GM12878 (cell line): ENCODE data around the gene ATP13A5. TPM values are rescaled to one million over a fixed set of nuclear protein-coding genes. Genes with fewer than 3 reads are reported as not detected.

Source experiments
- ATAC-seq: fragments of 200-7000 bp; cut with Tn5 transposase; 3 replicates; pipeline ENCODE4 v1.9.1; 2020; ENCODE audit warnings: mild to moderate bottlenecking, moderate library complexity
- BruUV-seq: library from RNA; stranded (reverse); fragments of 400-500 nt; replicated peaks from 2 replicates; lab custom pipeline; 2021; lab: Mats Ljungman, UMichigan
- CTCF ChIA-PET: fragments of 300-600 bp; sonication (Branson Sonifier 250); formaldehyde crosslinking; extraction: SDS; loops from one replicate; lab custom pipeline; 2021; ENCODE audit warnings: inconsistent platforms; lab: Yijun Ruan, JAX
- POLR2A ChIA-PET: fragments of 350-600 bp; formaldehyde crosslinking; extraction: SDS; loops from one replicate; lab custom pipeline; 2021; ENCODE audit warnings: inconsistent platforms; lab: Charles Lee
- RAD21 ChIA-PET: fragments of 300-600 bp; sonication (Branson Sonifier 250); formaldehyde crosslinking; loops from one replicate; lab custom pipeline; 2023; ENCODE audit warnings: antibody characterized with exemption; ENCODE audit not compliant: unreplicated experiment; lab: Charles Lee
- SMC1A ChIA-PET: fragments of 300-600 bp; sonication (Branson Sonifier 250); formaldehyde crosslinking; loops from one replicate; lab custom pipeline; 2023; ENCODE audit not compliant: unreplicated experiment, uncharacterized antibody; lab: Charles Lee
- DNase-seq: peaks from one replicate; pipeline ENCODE4 v3.0.0-alpha.2; 2011; ENCODE audit warnings: low read depth, low spot score
- FAIRE-seq: peaks from 3 replicates; lab custom pipeline; 2011; peaks lifted over from hg19 to GRCh38; lab: Jason Lieb, UNC
- H2AFZ ChIP-seq: 2 replicates; pipeline ENCODE4 v1.6.0; 2011; ENCODE audit warnings: low read depth, low read length, control low read depth; ENCODE audit not compliant: control insufficient read depth
- H3K27ac ChIP-seq: 2 replicates; pipeline ENCODE4 v1.5.1; 2011; ENCODE audit warnings: control low read depth; ENCODE audit not compliant: control insufficient read depth, insufficient read depth
- H3K27me3 ChIP-seq, 2 experiments: replicated peaks in 1 of 2; 2 replicates each; pipeline versions ENCODE4 v1.6.0 to v1.6.1; 2011; ENCODE audit warnings: low read length in 1 of 2; ENCODE audit not compliant: control insufficient read depth in 2 of 2, insufficient read depth in 2 of 2
- H3K36me3 ChIP-seq, 2 experiments: 2 replicates each; pipeline ENCODE4 v1.5.1; 2011; ENCODE audit warnings: low read length in 1 of 2; ENCODE audit not compliant: control insufficient read depth in 2 of 2, insufficient read depth in 2 of 2
- H3K4me1 ChIP-seq: 2 replicates; pipeline ENCODE4 v1.6.1; 2011; ENCODE audit warnings: mild to moderate bottlenecking, low read length, moderate library complexity, mixed read lengths; ENCODE audit not compliant: control insufficient read depth, insufficient read depth
- H3K4me2 ChIP-seq: 2 replicates; pipeline ENCODE4 v1.6.0; 2011; ENCODE audit warnings: control low read depth; ENCODE audit not compliant: control insufficient read depth, insufficient read depth
- H3K4me3 ChIP-seq: fragments of 200-600 bp; sonication (generic); 2 replicates; pipeline ENCODE4 v1.5.1; 2016
- H3K79me2 ChIP-seq: 2 replicates; pipeline ENCODE4 v1.6.0; 2011; ENCODE audit warnings: low read length; ENCODE audit not compliant: control insufficient read depth, insufficient read depth
- H3K9ac ChIP-seq: 2 replicates; pipeline ENCODE4 v1.8.0; 2011; ENCODE audit warnings: low read length, control low read depth, mixed read lengths; ENCODE audit not compliant: control insufficient read depth, insufficient read depth
- H3K9me3 ChIP-seq: replicated peaks from 3 replicates; pipeline ENCODE4 v1.5.1; 2011; ENCODE audit warnings: mild to moderate bottlenecking, low read length; ENCODE audit not compliant: control insufficient read depth, insufficient read depth
- H4K20me1 ChIP-seq: 2 replicates; pipeline ENCODE4 v1.6.0; 2011; ENCODE audit not compliant: control insufficient read depth, insufficient read depth
- BMI1 ChIP-seq: fragments of 450-650 bp; IDR thresholded peaks from 2 replicates; pipeline ENCODE4 v1.6.1; 2016; ENCODE audit warnings: mild to moderate bottlenecking, moderate library complexity, borderline replicate concordance
- CEBPZ ChIP-seq: fragments of 150-350 bp; IDR thresholded peaks from 2 replicates; pipeline ENCODE4 v1.6.1; 2016; ENCODE audit warnings: low read depth, low read length
- FOXM1 ChIP-seq: IDR thresholded peaks from 2 replicates; pipeline ENCODE4 v1.6.1; 2012; ENCODE audit warnings: low read depth, mild to moderate bottlenecking, inconsistent platforms, low read length, moderate library complexity
- GABPA ChIP-seq: IDR thresholded peaks from 2 replicates; pipeline ENCODE4 v1.6.1; 2014; ENCODE audit warnings: antibody characterized with exemption, low read depth, mild to moderate bottlenecking, inconsistent platforms
- MTA2 ChIP-seq: fragments of 450-650 bp; IDR thresholded peaks from 2 replicates; pipeline ENCODE4 v1.6.1; 2016; ENCODE audit warnings: low read depth, mild to moderate bottlenecking, moderate library complexity
- NBN ChIP-seq: fragments of 450-650 bp; IDR thresholded peaks from 2 replicates; pipeline ENCODE4 v1.6.1; 2016
- NFIC ChIP-seq: IDR thresholded peaks from 2 replicates; pipeline ENCODE4 v1.6.1; 2012; ENCODE audit warnings: low read depth, mild to moderate bottlenecking, inconsistent platforms, low read length, moderate library complexity
- NR2F1 ChIP-seq: fragments of 450-650 bp; conservative IDR thresholded peaks from 2 replicates; pipeline ENCODE4 v1.6.1; 2017; ENCODE audit warnings: mild to moderate bottlenecking
- PAX5 ChIP-seq: IDR thresholded peaks from 2 replicates; pipeline ENCODE4 v1.6.1; 2011; ENCODE audit warnings: low read depth, low read length, borderline replicate concordance
- RAD21 ChIP-seq: IDR thresholded peaks from 2 replicates; pipeline ENCODE4 v1.6.1; 2011; ENCODE audit warnings: mild to moderate bottlenecking, low read depth, low read length, moderate library complexity; ENCODE audit not compliant: insufficient read depth
- RAD51 ChIP-seq: fragments of 450-650 bp; IDR thresholded peaks from 2 replicates; pipeline ENCODE4 v1.6.1; 2016; ENCODE audit warnings: moderate library complexity, mild to moderate bottlenecking, inconsistent platforms
- TARDBP ChIP-seq: IDR thresholded peaks from 2 replicates; pipeline ENCODE4 v1.6.1; 2016; ENCODE audit warnings: borderline replicate concordance
- USF1 ChIP-seq: IDR thresholded peaks from 2 replicates; pipeline ENCODE4 v1.6.1; 2011; ENCODE audit warnings: borderline replicate concordance, low read depth, mild to moderate bottlenecking, moderate library complexity, mixed read lengths, low read length; ENCODE audit not compliant: insufficient read depth; ENCODE audit errors: extremely low read length
- ZBTB11 ChIP-seq: fragments of 450-650 bp; formaldehyde crosslinking; IDR thresholded peaks from 2 replicates; pipeline ENCODE4 v1.5.0; 2022; ENCODE audit warnings: mild to moderate bottlenecking, missing genetic modification characterization
- WGBS: methylation state at CpG from one replicate; pipeline ENCODE4 v1.1.6; 2016; ENCODE audit warnings: low lambda C conversion rate; ENCODE audit not compliant: insufficient replicate concordance, insufficient coverage; ENCODE audit errors: missing lambda C conversion rate; 5-methylcytosine and 5-hydroxymethylcytosine counted together
- in situ Hi-C: fragments of 300-500 bp; cut with MboI; formaldehyde crosslinking; loops from 9 replicates; pipeline ENCODE4 v1.14.3; 2018; ENCODE audit warnings: mixed read lengths
- intact Hi-C: fragments of 100-400 bp; cut with micrococcal nuclease; formaldehyde crosslinking; loops from one replicate; pipeline ENCODE4 v1.14.2; 2022; ENCODE audit not compliant: unreplicated experiment
- polyA plus RNA-seq, 11 experiments: library from polyadenylated mRNA; depleted of rRNA in 4 of 11; unstranded in 6 of 11; stranded (reverse) in 5 of 11; fragments of >200 nt; fragmentation: Nextera tagmentation in 4 of 11; fragmentation: Illumina TruSeq in 1 of 11; extraction: Ambion mirVana in 4 of 11; extraction: Trizol in 1 of 11; gene quantifications; 1 replicate in 1 of 11; 2 replicates in 10 of 11; pipeline versions ENCODE4 v1.2.1 to v1.2.3, GENCODE V29; 2011 to 2016; ENCODE audit warnings: inconsistent platforms in 2 of 11, missing spikeins in 2 of 11, low read depth in 1 of 11
- total RNA-seq, 4 experiments: library from RNA; depleted of rRNA in 3 of 4; stranded (reverse); fragments of >200 nt in 3 of 4; fragmentation: Illumina TruSeq in 1 of 4; extraction: Trizol in 1 of 4; gene quantifications; 2 replicates each; pipeline versions ENCODE4 v1.2.1 to v1.2.3, GENCODE V29; 2013 to 2021

Gene ATP13A5
- total and polyA plus RNA-seq, 10 of the 15 experiments (the other 5 are each of a cell fraction or from before 2014, with no cell fraction given), result not detected

- ChIA-PET POLR2A (no interaction called here), SMC1A (interaction anchor here (1.5 kb wide), 2 partner anchors 12 to 30 kb away, joined by 3 read pairs; no protein-coding TSS in a partner anchor), CTCF (no interaction called here), RAD21 (no interaction called here)
- H3K27me3 ChIP-seq, result no peaks in the 10 kb centered on the region
- H3K36me3 ChIP-seq, result no peaks in the 10 kb centered on the region
- in situ Hi-C loops, result no loop called here
- no peak overlapping the region for H3K27ac ChIP-seq
- H3K9me3 ChIP-seq, result no peaks in the 10 kb centered on the region
- no peak overlapping the region for H3K9ac ChIP-seq
- no peaks in the 10 kb centered on the region for H3K4me1 ChIP-seq
- ATAC-seq, result no peak
- no peak for FAIRE-seq
- H3K79me2 ChIP-seq, result no peaks in the 10 kb centered on the region
- no TSS peak for BruUV-seq
- no peak overlapping the region for H2AFZ ChIP-seq
- no peak overlapping the region for H3K4me3 ChIP-seq
- intact Hi-C loops, result no loop called here
- no peaks in the 10 kb centered on the region for H4K20me1 ChIP-seq
- 42% methylated on average over 1 of the region's 1 CpG for WGBS
- TF ChIP-seq RAD21 (no peak), BMI1 (no peak), PAX5 (no peak), NFIC (no peak), MTA2 (no peak), ZBTB11 (CRISPR knock-in tag) (no peak), USF1 (no peak), NBN (no peak), FOXM1 (no peak), RAD51 (no peak), NR2F1 (no peak), TARDBP (no peak), CEBPZ (no peak), GABPA (no peak)
- DNase-seq, result no peak
- no peak overlapping the region for H3K4me2 ChIP-seq
These were observed 77.1 kb downstream of the ATP13A5 start for GRCh38 chr3:193301433-193301832.
